Measurements from ENCODE around the gene UMODL1. TPM values are rescaled to one million over a fixed set of nuclear protein-coding genes. Genes with fewer than 3 reads are reported as not detected.

UMODL1 gene
- total and polyA plus RNA-seq, 2 of the 13 experiments (the other 11 are each of a cell fraction or from before 2014, with no cell fraction given): not detected

DNA sequence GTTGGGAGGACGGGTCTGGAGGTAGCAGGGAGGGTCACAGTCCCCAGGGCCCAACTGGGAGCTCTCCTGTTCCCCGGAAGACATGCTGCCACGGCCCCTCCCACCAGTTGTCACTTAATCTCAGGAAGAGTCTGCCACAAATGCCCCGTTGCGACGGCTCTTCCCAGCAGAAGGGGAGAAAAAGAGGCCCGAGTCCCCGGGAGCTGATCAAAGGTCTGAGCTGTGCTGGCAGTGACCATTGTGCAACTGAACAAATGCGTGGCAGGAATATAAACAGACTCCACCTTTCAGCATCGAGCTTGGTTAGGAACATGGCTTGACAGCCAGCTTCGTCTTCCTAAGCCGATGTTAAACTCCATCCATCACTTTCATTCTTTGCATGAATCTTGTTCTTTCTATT, 33.2 kb upstream of the UMODL1 start (continued):
- no peak for TF ChIP-seq RBM39 (IDR thresholded peaks at IDR 0.05; ENCODE audit: low read depth, low read length, poor library complexity, severe bottlenecking)
- TF ChIP-seq HOXA9 (CRISPR knock-in tag; IDR thresholded peaks at IDR 0.05; ENCODE audit: borderline replicate concordance): no peak
- no peak for TF ChIP-seq ZMAT3 (CRISPR knock-in tag; conservative IDR thresholded peaks at IDR 0.05)
- TF ChIP-seq ARHGAP35 (CRISPR knock-in tag; IDR thresholded peaks at IDR 0.05; ENCODE audit: borderline replicate concordance): no peak
- no peak for TF ChIP-seq ZFAT (CRISPR knock-in tag; conservative IDR thresholded peaks at IDR 0.05)
- TF ChIP-seq BRCA1 (CRISPR knock-in tag; IDR thresholded peaks at IDR 0.05): no peak
- TF ChIP-seq SIN3B (IDR thresholded peaks at IDR 0.05; ENCODE audit: low read length): no peak
- TF ChIP-seq RFX5 (IDR thresholded peaks at IDR 0.05; ENCODE audit: low read depth, low read length): no peak
- TF ChIP-seq ZNF232 (CRISPR knock-in tag; IDR thresholded peaks at IDR 0.05; ENCODE audit: borderline replicate concordance): no peak
- no peak for TF ChIP-seq HNRNPK (IDR thresholded peaks at IDR 0.05; ENCODE audit: low read depth, low read length, poor library complexity, severe bottlenecking)
- TF ChIP-seq, protein P1, sequence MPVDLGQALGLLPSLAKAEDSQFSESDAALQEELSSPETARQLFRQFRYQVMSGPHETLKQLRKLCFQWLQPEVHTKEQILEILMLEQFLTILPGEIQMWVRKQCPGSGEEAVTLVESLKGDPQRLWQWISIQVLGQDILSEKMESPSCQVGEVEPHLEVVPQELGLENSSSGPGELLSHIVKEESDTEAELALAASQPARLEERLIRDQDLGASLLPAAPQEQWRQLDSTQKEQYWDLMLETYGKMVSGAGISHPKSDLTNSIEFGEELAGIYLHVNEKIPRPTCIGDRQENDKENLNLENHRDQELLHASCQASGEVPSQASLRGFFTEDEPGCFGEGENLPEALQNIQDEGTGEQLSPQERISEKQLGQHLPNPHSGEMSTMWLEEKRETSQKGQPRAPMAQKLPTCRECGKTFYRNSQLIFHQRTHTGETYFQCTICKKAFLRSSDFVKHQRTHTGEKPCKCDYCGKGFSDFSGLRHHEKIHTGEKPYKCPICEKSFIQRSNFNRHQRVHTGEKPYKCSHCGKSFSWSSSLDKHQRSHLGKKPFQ (CRISPR knock-in tag; IDR thresholded peaks at IDR 0.05; ENCODE audit: insufficient replicate concordance): no peak
- no peak for TF ChIP-seq POLR2AphosphoS5 (IDR thresholded peaks at IDR 0.05; ENCODE audit: low read depth, low read length)
- peak; percentile 31 for TF ChIP-seq YY1 (IDR thresholded peaks at IDR 0.05; ENCODE audit: insufficient read depth, insufficient replicate concordance, low read depth, low read length)
- no peak for TF ChIP-seq SALL2 (CRISPR knock-in tag; IDR thresholded peaks at IDR 0.05)
- TF ChIP-seq HHEX (CRISPR knock-in tag; IDR thresholded peaks at IDR 0.05): no peak
- TF ChIP-seq NONO (IDR thresholded peaks at IDR 0.05): no peak
- TF ChIP-seq NONO (CRISPR knock-in tag; conservative IDR thresholded peaks at IDR 0.05): no peak
- no peak for TF ChIP-seq ZNF431 (CRISPR knock-in tag; IDR thresholded peaks at IDR 0.05; ENCODE audit: borderline replicate concordance, low read depth)
- peak; percentile 61; the same call in 1 of the 2 replicates for TF ChIP-seq FOXJ3 (CRISPR knock-in tag; IDR thresholded peaks at IDR 0.05; ENCODE audit: borderline replicate concordance)
- TF ChIP-seq POLR2AphosphoS2 (IDR thresholded peaks at IDR 0.05; ENCODE audit: low read depth, low read length): no peak
- TF ChIP-seq IRF2 (CRISPR knock-in tag; IDR thresholded peaks at IDR 0.05): peak; percentile 75; the same call in 1 of the 2 replicates
- no peak for TF ChIP-seq ZNF614 (CRISPR knock-in tag; IDR thresholded peaks at IDR 0.05; ENCODE audit: borderline replicate concordance)
- peak; percentile 81; the same call in 1 of the 2 replicates for TF ChIP-seq MEIS2 (CRISPR knock-in tag; IDR thresholded peaks at IDR 0.05)
- TF ChIP-seq, protein P2, sequence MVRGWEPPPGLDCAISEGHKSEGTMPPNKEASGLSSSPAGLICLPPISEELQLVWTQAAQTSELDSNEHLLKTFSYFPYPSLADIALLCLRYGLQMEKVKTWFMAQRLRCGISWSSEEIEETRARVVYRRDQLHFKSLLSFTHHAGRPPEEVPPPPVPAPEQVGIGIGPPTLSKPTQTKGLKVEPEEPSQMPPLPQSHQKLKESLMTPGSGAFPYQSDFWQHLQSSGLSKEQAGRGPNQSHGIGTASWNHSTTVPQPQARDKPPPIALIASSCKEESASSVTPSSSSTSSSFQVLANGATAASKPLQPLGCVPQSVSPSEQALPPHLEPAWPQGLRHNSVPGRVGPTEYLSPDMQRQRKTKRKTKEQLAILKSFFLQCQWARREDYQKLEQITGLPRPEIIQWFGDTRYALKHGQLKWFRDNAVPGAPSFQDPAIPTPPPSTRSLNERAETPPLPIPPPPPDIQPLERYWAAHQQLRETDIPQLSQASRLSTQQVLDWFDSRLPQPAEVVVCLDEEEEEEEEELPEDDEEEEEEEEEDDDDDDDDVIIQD (CRISPR knock-in tag; IDR thresholded peaks at IDR 0.05; ENCODE audit: low read depth): no peak
- TF ChIP-seq ZSCAN9 (CRISPR knock-in tag; IDR thresholded peaks at IDR 0.05; ENCODE audit: borderline replicate concordance): no peak
- no peak for TF ChIP-seq ZNF747 (CRISPR knock-in tag; IDR thresholded peaks at IDR 0.05; ENCODE audit: borderline replicate concordance)
- no peak for TF ChIP-seq TSC22D2 (CRISPR knock-in tag; IDR thresholded peaks at IDR 0.05; ENCODE audit: borderline replicate concordance)
- no peak for TF ChIP-seq SATB2 (CRISPR knock-in tag; IDR thresholded peaks at IDR 0.05)
- TF ChIP-seq PRPF4 (IDR thresholded peaks at IDR 0.05; ENCODE audit: low read depth, low read length, poor library complexity, severe bottlenecking): no peak
- TF ChIP-seq ELK4 (CRISPR knock-in tag; IDR thresholded peaks at IDR 0.05; ENCODE audit: borderline replicate concordance): no peak
